ENCODE results near the gene RBM12. TPM values are rescaled to one million over a fixed set of nuclear protein-coding genes. Genes with fewer than 3 reads are reported as not detected.

The RBM12 gene
- total and polyA plus RNA-seq, 2 donors (not counting 3 experiments of a cell fraction or from before 2014, with no cell fraction given) = 98.0 to 121 TPM

- Histone ChIP-seq H3K27ac (ENCODE audit: insufficient read depth, low read depth, low read length) (no peak overlapping the region), H3K79me2 (ENCODE audit: control insufficient read depth, insufficient read depth, low read length) (peaks cover 55% of the 10 kb centered on the region), H3K36me3 (ENCODE audit: control insufficient read depth in 2 of 2, extremely low read depth in 1 of 2, insufficient read depth in 2 of 2, low read length in 2 of 2) (no peaks in the 10 kb centered on the region), H3K9ac (replicated peaks; ENCODE audit: extremely low read depth, insufficient read depth, low read length) (no peak overlapping the region), H2AFZ (ENCODE audit: low read depth, low read length) (no peak overlapping the region), H3K4me1 (ENCODE audit: control insufficient read depth, extremely low read depth, insufficient read depth, low read length) (no peaks in the 10 kb centered on the region), H4K20me1 (replicated peaks; ENCODE audit: control insufficient read depth, extremely low read depth, insufficient read depth, low read length) (peaks cover 3% of the 10 kb centered on the region), H3K9me3 (replicated peaks; ENCODE audit: control insufficient read depth, insufficient read depth, low read length) (no peaks in the 10 kb centered on the region), H3K4me2 (ENCODE audit: insufficient read depth, low read length) (no peak overlapping the region), H3K4me3 (replicated peaks in 1 of 3; ENCODE audit: insufficient read depth in 1 of 3, low read depth in 1 of 3, low read length in 3 of 3) (no peak overlapping the region), H3K27me3 (ENCODE audit: control insufficient read depth in 2 of 2, insufficient read depth in 2 of 2, low read length in 2 of 2) (no peaks in the 10 kb centered on the region), H3K9me1 (replicated peaks; ENCODE audit: control insufficient read depth, extremely low read depth, insufficient read depth, low read length) (no peaks in the 10 kb centered on the region)
- ChIA-PET CTCF (interaction anchor here (1.0 to 1.2 kb wide), 3 partner anchors 14 to 34 kb away, joined by 3 to 5 read pairs (median 3); no protein-coding TSS in a partner anchor), POLR2A (no interaction called here)
- intact Hi-C loops (cut with micrococcal nuclease) = no loop called here
- no peak for DNase-seq (ENCODE audit: low read depth, low spot score)
- no peak for FAIRE-seq
- dilution Hi-C loops (cut with MboI; ENCODE audit: extremely low pct_ligation_motif_present, low sequenced_read_pairs) = no loop called here
- BruUV-seq (replicated peaks) = no TSS peak
- TF ChIP-seq POLR2AphosphoS5 (IDR thresholded peaks at IDR 0.05; ENCODE audit: insufficient read depth, low read depth, low read length) (no peak), MYC (IDR thresholded peaks at IDR 0.05; ENCODE audit: low read depth, low read length) (no peak), EZH2 (IDR thresholded peaks at IDR 0.05; ENCODE audit: borderline replicate concordance, low read depth, low read length, severe bottlenecking) (no peak), GATA2 (IDR thresholded peaks at IDR 0.05; ENCODE audit: insufficient read depth, insufficient read length, low read depth, low read length) (no peak), POLR2A (IDR thresholded peaks at IDR 0.05; ENCODE audit: low read depth, low read length) (no peak), FOS (IDR thresholded peaks at IDR 0.05; ENCODE audit: borderline replicate concordance, insufficient read depth, low read length) (no peak), JUN (IDR thresholded peaks at IDR 0.05; ENCODE audit: borderline replicate concordance, insufficient read depth, insufficient read length, low read depth) (no peak), CTCF (IDR thresholded peaks at IDR 0.05; ENCODE audit: extremely low read depth in 1 of 2, insufficient read depth in 1 of 2, low read depth in 1 of 2, low read length in 2 of 2) (no peak), MAX (IDR thresholded peaks at IDR 0.05; ENCODE audit: insufficient read depth, insufficient read length) (no peak)
Observed at GRCh38 chr20:35643045-35643444, 21.7 kb downstream of the RBM12 start.

Data from endothelial cell of umbilical vein (primary cell).